Stimulated activated CD4-positive, alpha-beta T cell treated with anti-CD3 and anti-CD28 coated beads, Interleukin-1b, Interleukin-23, amount 100 ng/mL, for 4 hours (primary cell): ENCODE data around the gene ZNF354B.
A peak's percentile ranks its signal among the peaks of the same experiment; 100 is the strongest.
"Not testable (repeated sequence)": the region's sequence is repeated elsewhere in the genome, so short reads cannot be mapped to it uniquely, and the experiment has no call there.

Experiments
- DNase-seq, 2 donors: peaks; one replicate each; pipeline ENCODE4 v3.0.0-alpha.2; 2020; ENCODE audit warnings: low read depth in 2 of 2

Gene ZNF354B

GRCh38 chr5:178859625-178860521 lies at the start of gene ZNF354B:
ZNF354B (plus strand) TSS chr5:178859953; CDS start chr5:178861048, 1,095 bp downstream.
- peak; percentile 71 to 77 for DNase-seq

- DNase-seq = no peak
Measured at GRCh38 chr5:178817506-178817905, 42.2 kb upstream of the ZNF354B start.

GRCh38 chr5:178818094-178818493 lies 41.7 kb upstream of the ZNF354B start:
- no peak for DNase-seq

GRCh38 chr5:178820001-178820400 lies 39.8 kb upstream of the ZNF354B start:
- no peak for DNase-seq

- no peak for DNase-seq
Measured at GRCh38 chr5:178825444-178825843, 34.3 kb upstream of the ZNF354B start.

- no peak for DNase-seq
Measured at GRCh38 chr5:178826216-178826615, 33.5 kb upstream of the ZNF354B start.

- no peak for DNase-seq
Measured at GRCh38 chr5:178827636-178828035, 32.1 kb upstream of the ZNF354B start.

- DNase-seq = no peak
Measured at GRCh38 chr5:178831049-178831448, 28.7 kb upstream of the ZNF354B start.

GRCh38 chr5:178832618-178833201 lies 27.0 kb upstream of the ZNF354B start:
- DNase-seq = no peak

GRCh38 chr5:178836628-178837027 lies 23.1 kb upstream of the ZNF354B start:
- DNase-seq = no peak

GRCh38 chr5:178838695-178839318 lies 20.9 kb upstream of the ZNF354B start:
- DNase-seq = not testable (repeated sequence)

- DNase-seq = peak; percentile 14 to 21
Measured at GRCh38 chr5:178839319-178839704, 20.4 kb upstream of the ZNF354B start.

- DNase-seq = not testable (repeated sequence)
Measured at GRCh38 chr5:178840399-178840798, 19.4 kb upstream of the ZNF354B start.

GRCh38 chr5:178849316-178849715 lies 10.4 kb upstream of the ZNF354B start:
- DNase-seq = no peak

GRCh38 chr5:178851951-178852350 lies 7.8 kb upstream of the ZNF354B start:
- DNase-seq = no peak

GRCh38 chr5:178854284-178854683 lies 5.5 kb upstream of the ZNF354B start:
- no peak for DNase-seq

- DNase-seq = not testable (repeated sequence)
Measured at GRCh38 chr5:178860615-178861014, 862 bp downstream of the ZNF354B start.

- no peak for DNase-seq
Measured at GRCh38 chr5:178861627-178862026, 1.9 kb downstream of the ZNF354B start.

GRCh38 chr5:178866946-178867345 lies 7.2 kb downstream of the ZNF354B start:
- DNase-seq = no peak

- DNase-seq = no peak
Measured at GRCh38 chr5:178869577-178869976, 9.8 kb downstream of the ZNF354B start.

GRCh38 chr5:178870411-178870810 lies 10.7 kb downstream of the ZNF354B start:
- DNase-seq = no peak

GRCh38 chr5:178872302-178872701 lies 12.5 kb downstream of the ZNF354B start:
- DNase-seq = no peak
